ENCODE data around the gene TMEM232. TPM values are rescaled to one million over a fixed set of nuclear protein-coding genes. Genes with fewer than 3 reads are reported as not detected.

TMEM232 gene
- total and polyA plus RNA-seq, 2 donors (not counting 3 experiments of a cell fraction or from before 2014, with no cell fraction given), result 0.17 to 0.38 TPM

- BruUV-seq (replicated peaks), result no TSS peak
- DNase-seq (ENCODE audit: low read depth, low spot score), result no peak
- CTCF ChIA-PET, result no interaction called here
- H3K9me1 ChIP-seq (replicated peaks; ENCODE audit: control insufficient read depth, extremely low read depth, insufficient read depth, low read length), result no peaks in the 10 kb centered on the region
- H4K20me1 ChIP-seq (replicated peaks; ENCODE audit: control insufficient read depth, extremely low read depth, insufficient read depth, low read length), result no peaks in the 10 kb centered on the region
- FAIRE-seq, result no peak
- H3K4me2 ChIP-seq (ENCODE audit: insufficient read depth, low read length), result no peak overlapping the region
- no peak overlapping the region for H3K4me3 ChIP-seq (replicated peaks in 1 of 3; ENCODE audit: insufficient read depth in 1 of 3, low read depth in 1 of 3, low read length in 3 of 3)
- TF ChIP-seq JUN (IDR thresholded peaks at IDR 0.05; ENCODE audit: borderline replicate concordance, insufficient read depth, insufficient read length, low read depth) (no peak), POLR2AphosphoS5 (IDR thresholded peaks at IDR 0.05; ENCODE audit: insufficient read depth, low read depth, low read length) (no peak), FOS (IDR thresholded peaks at IDR 0.05; ENCODE audit: borderline replicate concordance, insufficient read depth, low read length) (no peak), MYC (IDR thresholded peaks at IDR 0.05; ENCODE audit: low read depth, low read length) (no peak), MAX (IDR thresholded peaks at IDR 0.05; ENCODE audit: insufficient read depth, insufficient read length) (no peak), EZH2 (IDR thresholded peaks at IDR 0.05; ENCODE audit: borderline replicate concordance, low read depth, low read length, severe bottlenecking) (no peak), POLR2A (IDR thresholded peaks at IDR 0.05; ENCODE audit: low read depth, low read length) (no peak), GATA2 (IDR thresholded peaks at IDR 0.05; ENCODE audit: insufficient read depth, insufficient read length, low read depth, low read length) (no peak), CTCF (IDR thresholded peaks at IDR 0.05; ENCODE audit: extremely low read depth in 1 of 2, insufficient read depth in 1 of 2, low read depth in 1 of 2, low read length in 2 of 2) (no peak)
- H3K79me2 ChIP-seq (ENCODE audit: control insufficient read depth, insufficient read depth, low read length), result no peaks in the 10 kb centered on the region
- no peak overlapping the region for H3K9ac ChIP-seq (replicated peaks; ENCODE audit: extremely low read depth, insufficient read depth, low read length)
- no peak overlapping the region for H2AFZ ChIP-seq (ENCODE audit: low read depth, low read length)
- no peaks in the 10 kb centered on the region for H3K27me3 ChIP-seq (ENCODE audit: control insufficient read depth in 2 of 2, insufficient read depth in 2 of 2, low read length in 2 of 2)
- H3K36me3 ChIP-seq (ENCODE audit: control insufficient read depth in 2 of 2, extremely low read depth in 1 of 2, insufficient read depth in 2 of 2, low read length in 2 of 2), result peaks cover 8 to 13% of the 10 kb centered on the region in 2 experiments
- intact Hi-C loops (cut with micrococcal nuclease), result no loop called here
- dilution Hi-C loops (cut with MboI; ENCODE audit: extremely low pct_ligation_motif_present, low sequenced_read_pairs), result no loop called here
- H3K9me3 ChIP-seq (replicated peaks; ENCODE audit: control insufficient read depth, insufficient read depth, low read length), result no peaks in the 10 kb centered on the region
- H3K4me1 ChIP-seq (ENCODE audit: control insufficient read depth, extremely low read depth, insufficient read depth, low read length), result no peaks in the 10 kb centered on the region
- POLR2A ChIA-PET, result no interaction called here
- H3K27ac ChIP-seq (ENCODE audit: insufficient read depth, low read depth, low read length), result no peak overlapping the region
Observed at GRCh38 chr5:110760158-110760557, 33.7 kb upstream of the TMEM232 start.
